ENCODE data around the gene AGPS.

DNA sequence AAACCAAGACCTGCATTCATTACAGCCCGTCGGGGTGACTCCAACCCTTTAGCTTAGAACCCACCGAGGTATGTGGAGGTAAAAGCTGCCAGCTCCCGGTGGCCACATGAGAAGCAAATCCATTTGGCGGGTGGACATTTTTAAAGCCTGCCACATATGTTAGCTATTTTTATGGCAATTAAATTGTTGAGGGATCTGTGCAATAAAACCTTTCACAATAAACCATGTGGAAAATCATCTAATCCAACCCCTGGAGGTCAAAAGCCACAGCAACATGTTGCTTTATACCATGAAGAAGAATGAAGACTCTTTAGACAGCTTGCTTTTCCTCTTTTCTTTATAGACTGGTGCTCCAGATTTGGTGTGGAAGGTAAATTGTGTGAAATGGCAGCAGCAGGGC lies 176.3 kb downstream of the AGPS start:
- TF ChIP-seq, protein P1, sequence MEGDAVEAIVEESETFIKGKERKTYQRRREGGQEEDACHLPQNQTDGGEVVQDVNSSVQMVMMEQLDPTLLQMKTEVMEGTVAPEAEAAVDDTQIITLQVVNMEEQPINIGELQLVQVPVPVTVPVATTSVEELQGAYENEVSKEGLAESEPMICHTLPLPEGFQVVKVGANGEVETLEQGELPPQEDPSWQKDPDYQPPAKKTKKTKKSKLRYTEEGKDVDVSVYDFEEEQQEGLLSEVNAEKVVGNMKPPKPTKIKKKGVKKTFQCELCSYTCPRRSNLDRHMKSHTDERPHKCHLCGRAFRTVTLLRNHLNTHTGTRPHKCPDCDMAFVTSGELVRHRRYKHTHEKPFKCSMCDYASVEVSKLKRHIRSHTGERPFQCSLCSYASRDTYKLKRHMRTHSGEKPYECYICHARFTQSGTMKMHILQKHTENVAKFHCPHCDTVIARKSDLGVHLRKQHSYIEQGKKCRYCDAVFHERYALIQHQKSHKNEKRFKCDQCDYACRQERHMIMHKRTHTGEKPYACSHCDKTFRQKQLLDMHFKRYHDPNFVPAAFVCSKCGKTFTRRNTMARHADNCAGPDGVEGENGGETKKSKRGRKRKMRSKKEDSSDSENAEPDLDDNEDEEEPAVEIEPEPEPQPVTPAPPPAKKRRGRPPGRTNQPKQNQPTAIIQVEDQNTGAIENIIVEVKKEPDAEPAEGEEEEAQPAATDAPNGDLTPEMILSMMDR (IDR thresholded peaks at IDR 0.05; ENCODE audit: insufficient read depth, low read length) = no peak
- no peak for TF ChIP-seq POLR2AphosphoS5 (IDR thresholded peaks at IDR 0.05; ENCODE audit: low read depth)
